HG03521 (cell line): Measurements from ENCODE around the gene ZCRB1.
A peak's percentile ranks its signal among the peaks of the same experiment; 100 is the strongest.
"Not testable (repeated sequence)": the region's sequence is repeated elsewhere in the genome, so short reads cannot be mapped to it uniquely, and the experiment has no call there.

Experiments
- ATAC-seq: cut with Tn5 transposase; IDR thresholded peaks from one replicate; pipeline ENCODE4 v1.9.1; 2021; ENCODE audit warnings: mild to moderate bottlenecking, moderate library complexity; ENCODE audit not compliant: unreplicated experiment

Gene ZCRB1, protein sequence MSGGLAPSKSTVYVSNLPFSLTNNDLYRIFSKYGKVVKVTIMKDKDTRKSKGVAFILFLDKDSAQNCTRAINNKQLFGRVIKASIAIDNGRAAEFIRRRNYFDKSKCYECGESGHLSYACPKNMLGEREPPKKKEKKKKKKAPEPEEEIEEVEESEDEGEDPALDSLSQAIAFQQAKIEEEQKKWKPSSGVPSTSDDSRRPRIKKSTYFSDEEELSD

GRCh38 chr12:42325653-42326474, at the start of gene ZCRB1, which contains the start of gene PPHLN1:
Gene ZCRB1 (minus strand): TSS chr12:42326094. CDS start chr12:42324102, 1,992 bp downstream.
Gene PPHLN1 (plus strand): TSS chr12:42326167. CDS start chr12:42335903, 9,736 bp downstream.
- ATAC-seq: peak; percentile 92

DNA sequence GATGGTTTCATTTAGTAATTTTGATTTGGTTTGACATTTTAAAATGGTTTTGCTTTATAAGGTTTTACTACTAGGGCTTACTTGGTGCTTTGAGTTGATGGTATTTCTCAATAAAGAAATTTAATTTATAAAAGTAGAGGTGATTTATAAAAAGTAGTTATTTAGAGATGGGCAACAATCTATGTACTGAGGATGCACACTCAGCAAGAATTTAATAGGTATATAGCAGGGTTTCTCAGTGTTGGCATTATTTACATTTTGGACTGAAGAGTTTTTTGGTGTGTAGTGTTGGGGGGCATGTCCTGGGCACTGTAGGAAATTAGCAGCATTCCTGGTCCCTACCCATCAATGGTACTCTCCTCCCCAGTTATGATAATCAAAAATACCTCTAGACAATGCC, 47.8 kb upstream of the ZCRB1 start:
- ATAC-seq: no peak

DNA sequence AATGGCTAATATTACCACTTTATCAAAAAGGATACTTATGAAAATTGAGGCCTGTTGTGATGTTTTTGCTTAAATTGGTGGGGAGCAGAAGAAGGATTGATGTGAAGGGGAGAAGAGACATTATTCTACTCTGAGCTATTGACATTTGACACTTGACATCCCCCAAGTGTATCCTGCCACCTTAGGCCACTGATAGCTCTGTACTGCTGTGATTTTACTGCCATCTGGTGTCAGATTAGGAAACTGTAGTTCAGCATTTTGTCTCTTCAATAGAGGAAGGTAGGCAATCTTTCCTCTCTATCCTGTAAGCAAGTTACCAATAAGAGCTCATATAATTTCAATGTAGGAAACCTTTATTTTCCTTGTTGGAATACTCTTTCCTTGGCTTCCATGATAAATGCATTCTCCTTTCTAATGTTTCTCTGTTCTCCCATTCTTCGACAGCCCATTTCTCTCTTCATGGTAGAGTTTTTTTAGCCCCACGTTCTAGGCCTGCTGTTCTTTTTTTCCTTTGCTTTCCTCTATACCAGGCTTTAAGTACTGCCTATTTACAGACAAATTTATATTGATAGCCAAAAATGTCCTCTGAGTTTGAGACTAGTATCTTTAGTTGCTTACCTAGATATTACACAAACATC, 46.4 kb upstream of the ZCRB1 start:
- peak; percentile 89 for ATAC-seq

GRCh38 chr12:42370013-42370412, 44.1 kb upstream of the ZCRB1 start:
- ATAC-seq: no peak

DNA sequence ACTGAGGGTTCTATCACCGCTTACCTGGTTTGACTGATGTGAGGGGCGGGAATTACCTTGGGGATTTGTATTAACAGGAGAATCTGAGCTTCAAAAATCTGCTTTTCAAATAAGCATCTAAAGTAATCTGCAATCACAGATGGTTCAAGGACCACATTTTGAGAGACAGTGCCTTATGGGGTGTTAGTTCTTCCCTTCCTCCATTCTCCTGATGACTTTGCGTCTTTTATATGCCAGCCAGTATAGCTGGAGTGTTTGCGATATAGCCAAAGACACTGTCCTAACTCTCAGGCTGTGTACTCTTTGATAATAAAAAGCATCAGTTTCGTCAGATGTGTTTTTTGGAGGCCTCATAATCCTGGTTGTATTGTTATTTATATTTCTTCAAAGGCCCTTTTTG, 39.6 kb upstream of the ZCRB1 start:
- ATAC-seq: no peak

DNA sequence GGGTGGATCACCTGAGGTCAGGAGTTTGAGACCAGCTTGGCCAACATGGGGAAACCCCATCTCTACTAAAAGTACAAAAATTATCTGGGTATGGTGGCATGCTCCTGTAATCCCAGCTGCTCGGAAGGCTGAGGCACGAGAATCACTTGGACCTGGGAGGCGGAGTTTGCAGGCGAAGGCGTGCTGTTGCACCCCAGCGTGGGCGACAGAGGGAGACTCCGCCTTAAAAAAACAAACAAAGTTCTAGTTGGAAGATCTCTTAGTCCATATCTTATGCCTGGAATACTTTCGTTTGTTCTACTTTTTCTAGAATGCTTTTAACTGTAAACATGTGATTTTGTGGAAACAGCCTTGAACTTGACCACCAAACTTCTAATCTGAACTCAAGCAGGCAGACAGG, 38.8 kb upstream of the ZCRB1 start:
- no peak for ATAC-seq

DNA sequence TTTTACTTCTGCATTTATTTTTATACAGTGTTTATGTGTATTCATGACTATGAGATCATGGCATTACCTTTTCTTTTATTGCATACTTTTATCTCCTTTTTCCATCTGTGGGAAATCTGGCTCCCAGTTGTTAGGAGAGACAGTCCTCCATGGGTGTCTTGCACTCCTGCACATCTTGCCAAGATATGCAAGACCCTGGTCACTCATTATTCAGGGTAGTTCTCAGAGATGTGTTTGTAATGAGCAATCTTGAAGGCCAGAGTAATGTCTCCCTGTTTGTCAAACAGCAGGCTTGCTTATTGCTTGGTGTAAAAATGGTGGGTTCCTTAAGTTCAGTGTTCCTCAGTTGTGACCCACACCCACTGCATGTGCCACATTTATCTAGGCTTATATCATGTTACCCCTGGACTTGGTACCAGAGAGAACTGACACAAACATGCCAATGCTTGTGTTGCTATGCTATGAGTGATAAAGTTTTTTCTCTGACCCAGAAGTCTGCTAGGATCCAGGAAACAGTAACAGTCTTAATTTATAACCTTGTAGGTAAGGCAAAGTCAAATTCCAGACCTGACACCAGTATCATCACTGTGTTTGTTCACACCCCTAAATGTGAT, 36.9 kb upstream of the ZCRB1 start:
- no peak for ATAC-seq

- ATAC-seq: no peak
Measured at GRCh38 chr12:42361909-42362646, 36.2 kb upstream of the ZCRB1 start.

- ATAC-seq: peak; percentile 73
Measured at GRCh38 chr12:42360747-42361403, 35.0 kb upstream of the ZCRB1 start.

DNA sequence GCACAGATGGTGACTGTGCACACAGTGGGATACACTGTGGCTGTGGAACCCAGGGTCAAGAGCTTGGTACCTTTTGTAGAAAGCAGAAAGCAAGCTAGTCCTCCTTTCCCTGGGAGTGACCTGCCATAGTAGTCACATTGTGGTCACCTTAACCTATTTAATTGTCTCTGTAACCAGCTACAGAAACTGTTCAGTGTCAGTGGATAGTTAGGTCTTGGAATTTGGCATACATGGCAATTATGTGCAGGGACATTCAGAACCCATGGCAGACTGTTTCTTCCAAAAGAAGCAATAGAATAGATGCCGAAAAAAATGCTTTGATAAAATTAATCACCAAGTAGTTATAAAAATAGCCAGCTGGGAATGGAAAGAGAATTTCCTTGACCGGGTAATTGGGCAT, 30.4 kb upstream of the ZCRB1 start:
- ATAC-seq: no peak

DNA sequence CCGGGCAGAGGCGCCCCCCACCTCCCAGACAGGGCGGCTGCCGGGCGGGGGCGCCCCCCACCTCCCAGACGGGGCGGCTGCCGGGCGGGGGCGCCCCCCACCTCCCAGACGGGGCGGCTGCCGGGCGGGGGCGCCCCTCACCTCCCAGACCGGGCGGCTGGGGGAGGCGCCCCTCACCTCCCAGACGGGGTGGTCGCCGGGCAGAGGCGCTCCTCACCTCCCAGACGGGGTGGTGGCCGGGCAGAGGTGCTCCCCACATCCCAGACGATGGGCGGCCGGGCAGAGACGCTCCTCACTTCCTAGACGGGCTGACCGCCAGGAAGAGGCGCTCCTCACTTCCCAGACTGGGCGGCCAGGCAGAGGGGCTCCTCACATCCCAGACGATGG, 24.1 kb upstream of the ZCRB1 start:
- ATAC-seq: not testable (repeated sequence)

GRCh38 chr12:42349119-42350020, 23.5 kb upstream of the ZCRB1 start:
- not testable (repeated sequence) for ATAC-seq

DNA sequence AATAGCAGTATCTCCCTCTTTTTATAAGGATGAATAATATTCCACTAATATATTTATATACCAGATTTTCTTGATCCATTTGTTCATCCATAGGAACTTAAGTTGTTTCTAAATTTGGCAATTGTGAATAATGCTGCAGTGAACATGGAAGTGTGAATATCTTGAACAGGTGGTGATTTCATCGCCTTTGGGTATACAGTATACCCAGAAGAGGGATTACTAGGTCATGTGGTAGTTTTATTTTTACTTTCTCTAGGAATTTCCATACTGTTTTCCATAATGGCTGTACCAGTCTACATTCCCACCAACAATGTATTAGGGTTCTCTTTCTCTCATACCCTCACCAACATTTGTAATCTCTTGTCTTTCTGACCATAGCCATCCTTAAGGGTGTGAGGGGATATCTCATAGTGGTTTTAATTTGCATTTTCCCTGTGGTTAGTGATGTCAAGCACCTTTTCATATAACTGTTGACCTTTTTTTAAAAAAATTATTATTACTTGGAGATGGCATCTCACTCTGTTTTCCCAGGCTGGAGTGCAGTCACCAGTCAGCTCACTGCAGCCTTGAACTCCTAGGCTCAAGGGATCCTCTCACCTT, 20.6 kb upstream of the ZCRB1 start:
- ATAC-seq: no peak

GRCh38 chr12:42343721-42344120, 17.8 kb upstream of the ZCRB1 start:
- no peak for ATAC-seq

- ATAC-seq: no peak
Measured at GRCh38 chr12:42342028-42342427, 16.1 kb upstream of the ZCRB1 start.

- ATAC-seq: no peak
Measured at GRCh38 chr12:42338280-42338679, 12.4 kb upstream of the ZCRB1 start.

- ATAC-seq: no peak
Measured at GRCh38 chr12:42336286-42336685, 10.4 kb upstream of the ZCRB1 start.
